RWPE1 (cell line): ENCODE data around the gene COL4A1.

Experiments used
- CTCF ChIA-PET: fragments of 350-600 bp; sonication (Branson Sonifier 250); formaldehyde crosslinking; extraction: SDS; loops from one replicate; lab custom pipeline; 2021; lab: Yijun Ruan, JAX
- POLR2A ChIA-PET: fragments of 400-600 bp; formaldehyde crosslinking; extraction: SDS; loops from one replicate; lab custom pipeline; 2020; ENCODE audit warnings: antibody characterized with exemption; ENCODE audit not compliant: low non-redundant PET; lab: Yijun Ruan, JAX
- DNase-seq: peaks from one replicate; pipeline ENCODE4 v3.0.0; 2012; ENCODE audit warnings: low spot score
- H3K27ac ChIP-seq: fragments of 450-650 bp; 2 replicates; pipeline ENCODE4 v1.5.1; 2017
- TF ChIP-seq, protein P1 (sequence below): fragments of 450-650 bp; conservative IDR thresholded peaks from 2 replicates; pipeline ENCODE4 v1.5.1; 2017; ENCODE audit warnings: low read depth, mild to moderate bottlenecking

COL4A1 gene

DNA sequence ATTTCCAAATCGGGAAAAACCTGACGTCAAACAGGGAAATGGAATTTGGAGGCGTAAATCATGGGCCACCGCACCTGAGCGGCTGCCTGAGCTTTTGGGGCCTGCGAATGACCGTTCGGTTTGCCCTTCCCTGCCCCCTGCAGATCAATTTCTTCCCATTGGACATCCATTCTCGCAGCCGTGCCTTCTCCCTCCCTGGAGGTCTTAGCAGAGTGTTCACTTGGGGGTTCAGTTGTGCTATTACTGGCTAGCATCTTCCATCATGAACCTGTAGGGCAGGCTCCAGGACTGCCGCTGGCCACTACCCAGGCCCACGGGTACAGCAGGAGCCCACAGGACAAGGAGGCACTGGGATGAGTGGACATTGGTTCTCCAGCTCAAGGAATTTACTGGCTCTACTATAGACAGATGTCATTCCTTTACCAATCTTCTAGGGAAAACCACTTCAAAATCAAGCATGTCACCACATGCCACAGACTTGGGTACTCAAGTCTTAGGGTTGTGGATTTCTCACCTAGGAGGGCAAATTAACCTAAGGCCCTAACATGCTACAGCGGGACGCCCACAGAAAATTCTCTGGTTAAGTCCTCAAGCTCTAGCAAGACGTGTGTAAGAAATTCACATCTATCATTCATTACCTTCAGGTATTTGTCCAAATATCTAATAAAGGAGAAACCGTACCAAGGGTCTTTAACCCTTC is 75.5 kb downstream of the COL4A1 start:
- TF ChIP-seq, protein P1, sequence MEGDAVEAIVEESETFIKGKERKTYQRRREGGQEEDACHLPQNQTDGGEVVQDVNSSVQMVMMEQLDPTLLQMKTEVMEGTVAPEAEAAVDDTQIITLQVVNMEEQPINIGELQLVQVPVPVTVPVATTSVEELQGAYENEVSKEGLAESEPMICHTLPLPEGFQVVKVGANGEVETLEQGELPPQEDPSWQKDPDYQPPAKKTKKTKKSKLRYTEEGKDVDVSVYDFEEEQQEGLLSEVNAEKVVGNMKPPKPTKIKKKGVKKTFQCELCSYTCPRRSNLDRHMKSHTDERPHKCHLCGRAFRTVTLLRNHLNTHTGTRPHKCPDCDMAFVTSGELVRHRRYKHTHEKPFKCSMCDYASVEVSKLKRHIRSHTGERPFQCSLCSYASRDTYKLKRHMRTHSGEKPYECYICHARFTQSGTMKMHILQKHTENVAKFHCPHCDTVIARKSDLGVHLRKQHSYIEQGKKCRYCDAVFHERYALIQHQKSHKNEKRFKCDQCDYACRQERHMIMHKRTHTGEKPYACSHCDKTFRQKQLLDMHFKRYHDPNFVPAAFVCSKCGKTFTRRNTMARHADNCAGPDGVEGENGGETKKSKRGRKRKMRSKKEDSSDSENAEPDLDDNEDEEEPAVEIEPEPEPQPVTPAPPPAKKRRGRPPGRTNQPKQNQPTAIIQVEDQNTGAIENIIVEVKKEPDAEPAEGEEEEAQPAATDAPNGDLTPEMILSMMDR = no peak
- DNase-seq = no peak
- H3K27ac ChIP-seq = no peak overlapping the region
- ChIA-PET POLR2A (no interaction called here), CTCF (no interaction called here)

DNA sequence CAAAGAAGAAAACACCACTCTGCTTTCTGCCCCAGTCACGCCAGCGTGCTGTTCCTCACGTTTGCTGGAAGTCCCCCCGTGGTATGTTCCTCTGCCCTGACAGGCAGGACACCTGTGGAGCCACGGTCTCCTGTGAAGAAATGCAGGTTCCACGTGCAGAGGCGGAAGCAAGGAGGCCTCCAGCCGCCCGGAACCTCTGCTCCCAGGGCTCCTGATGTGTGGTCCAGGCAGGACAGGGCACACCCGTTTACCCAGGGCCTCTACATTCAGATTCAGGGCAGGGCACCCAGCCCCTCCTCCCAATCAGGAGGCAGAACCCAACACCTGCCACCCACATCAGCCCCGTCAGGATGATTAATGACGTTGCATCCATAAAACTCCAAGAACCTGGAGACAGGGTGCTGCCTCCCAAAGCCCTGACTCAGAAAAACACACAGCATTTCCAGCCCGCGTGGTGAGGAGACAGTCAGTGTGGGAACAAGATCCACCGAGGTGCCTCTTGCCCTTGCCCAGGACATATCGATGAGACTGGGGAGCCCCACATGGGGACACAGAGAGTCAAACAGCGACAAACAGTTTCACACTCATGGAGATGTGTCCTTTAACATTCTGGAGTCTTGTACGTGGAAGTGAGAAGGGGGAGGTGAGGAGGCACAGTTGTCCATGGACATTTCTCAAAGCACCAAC is 76.2 kb downstream of the COL4A1 start:
- no peak for DNase-seq
- POLR2A ChIA-PET = no interaction called here
- no peak overlapping the region for H3K27ac ChIP-seq
- CTCF ChIA-PET = no interaction called here
- TF ChIP-seq, protein P1 = no peak

DNA sequence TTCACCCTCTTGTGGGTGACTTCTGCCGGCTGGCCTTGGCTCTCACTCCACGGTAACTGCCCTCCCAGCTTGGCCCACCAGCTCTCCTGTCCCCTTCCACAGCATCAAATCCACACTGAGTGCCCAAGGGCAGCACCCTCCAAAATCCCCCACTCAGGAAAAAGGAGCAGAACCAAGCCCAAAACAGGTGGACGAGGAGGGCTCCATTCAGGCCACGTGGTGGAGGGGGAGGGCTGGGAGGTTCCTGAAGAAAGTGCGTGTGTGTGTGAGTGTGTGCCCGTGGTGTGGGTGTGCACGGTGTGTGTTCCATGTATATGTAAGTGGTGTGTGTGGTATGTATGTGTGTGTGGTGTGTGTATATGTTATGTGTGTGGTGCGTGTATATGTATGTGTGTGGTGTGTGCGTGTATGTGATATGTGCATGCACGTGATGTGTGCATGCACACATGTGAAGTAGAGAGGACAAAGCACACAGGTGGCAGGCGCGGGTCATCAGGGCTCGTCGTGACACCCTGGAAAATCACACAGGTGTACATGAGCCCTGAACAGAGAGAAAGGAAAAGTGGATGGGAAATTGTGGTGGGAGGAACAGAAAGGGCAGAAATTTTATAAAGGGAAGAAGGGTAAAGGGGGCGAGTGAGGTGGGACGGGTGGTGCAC is 76.9 kb downstream of the COL4A1 start:
- TF ChIP-seq, protein P1 = no peak
- DNase-seq = no peak
- ChIA-PET CTCF (no interaction called here), POLR2A (no interaction called here)
- peak overlapping the region; percentile 12; the same call in 1 of the 2 replicates for H3K27ac ChIP-seq

DNA sequence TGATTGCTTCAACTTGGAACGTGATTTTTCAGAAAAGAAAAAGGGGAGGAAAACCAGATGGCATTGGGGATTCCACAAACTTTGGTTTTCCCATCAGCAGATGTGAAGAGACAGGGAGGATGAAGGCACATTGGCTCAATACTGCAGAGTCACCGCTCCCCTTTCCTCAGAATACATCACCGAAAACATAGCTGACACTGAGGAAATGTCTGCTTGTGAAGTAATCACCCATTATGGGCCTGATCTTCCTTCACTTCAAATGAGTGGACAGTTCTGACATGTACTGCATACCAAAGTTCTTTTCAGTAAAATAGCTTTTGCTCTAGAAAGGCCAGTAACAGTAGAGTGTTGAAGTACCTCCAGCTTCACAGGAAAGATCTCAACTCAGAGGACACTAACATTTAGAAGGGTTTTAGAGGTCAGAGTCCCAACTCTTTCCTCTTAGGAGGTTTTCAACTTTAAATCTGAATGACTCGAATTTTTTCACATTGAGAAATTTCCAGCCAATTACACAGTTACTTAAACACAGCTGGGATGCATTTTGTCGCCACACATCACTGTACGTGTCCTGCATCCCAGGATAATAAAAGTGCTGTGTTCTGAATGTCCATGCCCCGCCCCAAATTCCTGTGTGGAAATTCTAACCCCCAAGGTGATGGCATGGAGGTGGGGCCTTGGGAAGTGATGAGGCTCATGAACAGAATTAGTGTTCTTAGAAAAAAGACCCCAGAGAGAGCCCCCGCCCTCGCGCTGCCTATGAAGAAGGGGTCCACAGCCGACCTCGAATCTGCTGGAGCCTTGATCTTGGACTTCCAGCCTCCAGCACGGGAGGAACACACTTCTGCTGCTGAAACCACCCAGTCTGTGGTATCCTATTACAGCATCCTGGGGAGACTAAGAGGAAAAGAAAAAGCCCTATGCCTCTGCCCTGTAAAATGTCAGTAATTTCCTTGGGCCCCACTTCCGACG is 77.7 kb downstream of the COL4A1 start:
- CTCF ChIA-PET = no interaction called here
- peak overlapping the region; percentile 12; the same call in 1 of the 2 replicates for H3K27ac ChIP-seq
- TF ChIP-seq, protein P1 = no peak
- POLR2A ChIA-PET = no interaction called here
- no peak for DNase-seq

DNA sequence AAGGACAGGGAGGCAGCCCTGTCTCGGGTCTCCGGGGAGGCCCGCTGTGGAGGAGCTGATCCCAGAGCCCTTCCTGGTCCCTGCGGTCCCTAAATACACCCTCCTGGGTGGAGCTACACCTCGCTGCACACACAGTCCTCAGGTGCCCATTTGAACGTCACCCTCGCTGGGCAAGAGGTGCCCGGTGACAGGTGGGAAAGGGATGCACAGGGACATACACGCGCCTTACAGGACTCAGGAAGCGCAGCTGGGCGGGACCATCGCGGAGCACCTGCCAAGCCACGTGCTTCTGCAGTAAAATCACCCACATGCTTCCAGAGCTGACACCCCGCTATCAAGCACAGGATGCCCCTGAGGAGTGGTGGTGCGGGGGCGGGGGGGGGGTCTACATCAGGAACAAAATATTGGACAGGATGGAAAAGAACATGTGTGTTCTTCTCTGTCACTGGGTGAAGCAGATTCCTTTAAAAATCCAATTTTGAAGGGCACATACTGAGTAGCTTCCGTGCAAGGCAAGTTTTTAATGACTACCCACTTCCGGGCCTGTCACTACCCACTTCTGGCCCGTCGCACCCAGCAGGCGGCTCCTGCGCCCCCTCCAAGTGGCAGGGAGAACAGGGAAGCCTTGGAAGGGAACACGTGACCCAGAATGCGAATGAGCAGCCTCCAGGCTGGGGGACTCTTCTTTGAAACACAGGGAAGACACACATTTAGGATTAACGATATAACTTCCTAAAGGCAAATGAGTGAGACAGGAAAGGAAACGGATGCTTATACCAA is 78.9 kb downstream of the COL4A1 start:
- DNase-seq = no peak
- TF ChIP-seq, protein P1 = no peak
- ChIA-PET POLR2A (no interaction called here), CTCF (no interaction called here)
- no peak overlapping the region for H3K27ac ChIP-seq
